Suprapubic skin (tissue), 4 donors: ENCODE measurements around the gene KIAA1671. TPM values are rescaled to one million over a fixed set of nuclear protein-coding genes. Genes with fewer than 3 reads are reported as not detected.

ENCODE experiments used
- DNase-seq, 2 donors: peaks; one replicate each; pipeline ENCODE4 v3.0.0-alpha.2; 2019; ENCODE audit warnings: low spot score in 2 of 2
- H3K27ac ChIP-seq: fragments of 200-600 bp; sonication (generic); one replicate; pipeline ENCODE4 v1.5.1; 2019
- H3K27me3 ChIP-seq: fragments of 200-600 bp; sonication (generic); one replicate; pipeline ENCODE4 v1.5.1; 2019
- H3K36me3 ChIP-seq: fragments of 200-600 bp; sonication (generic); one replicate; pipeline ENCODE4 v1.5.1; 2019
- H3K4me1 ChIP-seq: fragments of 200-600 bp; sonication (generic); one replicate; pipeline ENCODE4 v1.5.1; 2019
- H3K4me3 ChIP-seq: fragments of 200-600 bp; sonication (generic); one replicate; pipeline ENCODE4 v1.5.1; 2019; ENCODE audit warnings: mild to moderate bottlenecking
- H3K9me3 ChIP-seq: fragments of 200-600 bp; sonication (generic); one replicate; pipeline ENCODE4 v1.5.1; 2019
- CTCF ChIP-seq, 2 donors: fragments of 200-600 bp in 1 of 2; fragments of 450-650 bp in 1 of 2; sonication (generic) in 1 of 2; IDR thresholded peaks; one replicate each; pipeline ENCODE4 v1.5.1; 2016 to 2019; ENCODE audit warnings: antibody characterized with exemption in 2 of 2, mild to moderate bottlenecking in 1 of 2, moderate library complexity in 1 of 2
- EP300 ChIP-seq: sonication (generic); formaldehyde crosslinking; IDR thresholded peaks from one replicate; pipeline ENCODE4 v1.6.1; 2017; ENCODE audit warnings: antibody characterized with exemption
- POLR2A ChIP-seq, 2 donors: fragments of 450-650 bp; IDR thresholded peaks; one replicate each; pipeline ENCODE4 v1.6.1; 2017; ENCODE audit warnings: antibody characterized with exemption in 2 of 2, mild to moderate bottlenecking in 2 of 2, moderate library complexity in 2 of 2
- POLR2AphosphoS5 ChIP-seq, 3 donors: sonication (generic); formaldehyde crosslinking; IDR thresholded peaks; one replicate each; pipeline ENCODE4 v1.6.1; 2017; ENCODE audit warnings: antibody characterized with exemption in 3 of 3
- WGBS: methylation state at CpG from one replicate; pipeline ENCODE4 v1.1.5; 2018; 5-methylcytosine and 5-hydroxymethylcytosine counted together
- total RNA-seq, 4 donors: library from RNA; depleted of rRNA; stranded (reverse); fragments of >200 nt; gene quantifications; one replicate each; pipeline ENCODE4 v1.1.0, GENCODE V29; 2016

Gene KIAA1671
- total RNA-seq, 4 donors from 2014 or later = 74.4 to 116 (median 97.0) TPM

DNA sequence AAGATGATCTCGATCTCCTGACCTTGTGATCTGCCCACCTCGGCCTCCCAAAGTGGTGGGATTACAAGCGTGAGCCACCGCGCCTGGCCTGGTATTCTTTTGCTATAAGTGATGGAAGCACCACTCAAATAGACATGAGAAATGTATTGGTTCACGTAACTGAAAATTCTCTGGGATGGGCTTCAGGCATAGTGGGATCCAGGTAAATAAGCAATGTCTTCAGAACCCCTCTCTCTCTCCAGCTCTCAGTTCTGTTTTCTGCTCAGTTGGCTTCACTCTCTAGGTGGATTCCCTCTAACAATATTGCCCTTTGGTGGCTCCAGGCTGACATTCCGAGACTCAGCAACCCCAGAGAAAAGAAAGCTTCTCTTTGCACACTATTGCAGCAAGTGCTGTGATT is 5.1 kb upstream of the KIAA1671 start:
- TF ChIP-seq CTCF (IDR thresholded peaks at IDR 0.05) (no peak), POLR2AphosphoS5 (IDR thresholded peaks at IDR 0.05) (no peak), POLR2A (IDR thresholded peaks at IDR 0.05) (no peak), EP300 (no peak)
- Histone ChIP-seq H3K27me3 (no peaks in the 10 kb centered on the region), H3K9me3 (no peaks in the 10 kb centered on the region), H3K36me3 (no peaks in the 10 kb centered on the region), H3K27ac (no peak overlapping the region), H3K4me3 (no peak overlapping the region), H3K4me1 (peaks cover 29% of the 10 kb centered on the region)
- DNase-seq = no peak
- WGBS = 93% methylated on average over 7 of the region's 7 CpGs

DNA sequence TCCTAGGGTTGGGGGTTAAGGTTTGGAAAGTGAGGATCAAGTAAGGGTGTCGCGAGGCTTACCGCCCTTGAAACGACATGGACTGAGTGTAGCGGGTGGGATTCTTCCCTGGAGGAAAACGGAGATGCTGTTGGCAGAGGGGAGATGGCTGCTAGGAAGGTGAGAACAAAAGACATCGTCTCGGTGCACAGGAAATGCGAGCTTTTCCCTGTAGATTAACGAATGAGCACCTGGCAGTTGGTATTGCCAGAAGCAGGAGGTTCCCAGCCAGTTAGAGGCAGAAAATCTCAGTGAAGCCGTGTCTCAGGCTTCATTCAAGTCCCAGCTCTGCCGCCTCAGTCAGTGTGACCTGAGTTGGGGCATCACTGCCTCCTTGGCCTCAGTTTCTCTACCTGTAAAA is 4.6 kb upstream of the KIAA1671 start:
- Histone ChIP-seq H3K4me1 (peaks cover 34% of the 10 kb centered on the region), H3K9me3 (no peaks in the 10 kb centered on the region), H3K27ac (no peak overlapping the region), H3K27me3 (no peaks in the 10 kb centered on the region), H3K4me3 (no peak overlapping the region), H3K36me3 (no peaks in the 10 kb centered on the region)
- TF ChIP-seq EP300 (no peak), CTCF (IDR thresholded peaks at IDR 0.05) (no peak), POLR2AphosphoS5 (IDR thresholded peaks at IDR 0.05) (no peak), POLR2A (IDR thresholded peaks at IDR 0.05) (no peak)
- 59% methylated on average over 12 of the region's 12 CpGs for WGBS
- DNase-seq = no peak

DNA sequence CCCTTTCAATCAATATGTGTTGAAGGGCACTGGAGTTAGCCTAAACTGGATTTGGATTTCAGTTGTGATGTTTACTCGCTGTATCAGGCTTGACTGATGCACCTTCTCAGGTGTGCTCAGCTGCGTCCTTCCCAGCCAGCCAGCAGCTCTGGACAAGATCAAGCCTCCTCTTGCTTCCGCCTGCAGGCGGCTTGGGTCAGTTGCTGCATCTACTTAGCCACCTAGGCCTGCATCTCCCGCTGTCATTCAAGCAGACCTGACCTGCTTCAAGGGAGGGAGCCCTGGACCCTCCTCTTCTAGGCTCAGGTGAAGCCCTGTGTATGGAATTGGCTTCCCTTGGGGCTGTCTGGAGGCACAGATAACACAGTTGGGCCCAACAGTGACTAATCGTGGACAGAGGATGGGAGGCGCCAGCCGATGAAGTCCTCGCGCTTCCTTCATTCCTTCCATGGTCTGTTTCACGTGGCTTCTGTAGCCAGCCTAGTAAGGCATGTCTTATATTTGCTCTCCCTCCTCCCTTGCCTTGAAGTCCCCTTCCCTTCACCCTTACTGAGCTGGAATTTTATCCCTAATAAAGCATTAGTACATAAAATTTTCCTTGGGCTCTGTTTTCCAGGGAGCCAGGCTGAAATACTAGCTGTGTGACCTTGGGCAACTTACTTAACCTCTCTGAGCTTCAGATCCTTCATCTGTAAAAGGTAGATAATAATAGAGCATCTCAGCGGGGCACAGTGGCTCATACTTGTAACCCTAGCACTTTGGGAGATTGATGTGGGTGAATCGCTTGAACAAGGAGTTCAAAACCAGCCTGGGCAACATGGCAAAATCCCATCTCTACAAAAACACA is 3.9 kb upstream of the KIAA1671 start:
- no peak for TF ChIP-seq POLR2A (IDR thresholded peaks at IDR 0.05)
- H3K27me3 ChIP-seq = no peaks in the 10 kb centered on the region
- peaks cover 40% of the 10 kb centered on the region for H3K4me1 ChIP-seq
- H3K4me3 ChIP-seq = no peak overlapping the region
- 67% methylated on average over 12 of the region's 13 CpGs for WGBS
- no peak for DNase-seq
- no peaks in the 10 kb centered on the region for H3K9me3 ChIP-seq
- no peak overlapping the region for H3K27ac ChIP-seq
- no peaks in the 10 kb centered on the region for H3K36me3 ChIP-seq

- Histone ChIP-seq H3K27me3 (no peaks in the 10 kb centered on the region), H3K9me3 (no peaks in the 10 kb centered on the region), H3K36me3 (no peaks in the 10 kb centered on the region), H3K4me1 (peaks cover 52% of the 10 kb centered on the region), H3K4me3 (no peak overlapping the region), H3K27ac (no peak overlapping the region)
- WGBS = 11% methylated on average over 6 of the region's 7 CpGs
- no peak for DNase-seq
- TF ChIP-seq CTCF (IDR thresholded peaks at IDR 0.05) = no peak
- no peak for TF ChIP-seq POLR2A (IDR thresholded peaks at IDR 0.05)
- TF ChIP-seq EP300 = no peak
- TF ChIP-seq POLR2AphosphoS5 (IDR thresholded peaks at IDR 0.05) = no peak
These were observed 2.1 kb upstream of the KIAA1671 start for GRCh38 chr22:24950272-24950902.

- no peaks in the 10 kb centered on the region for H3K36me3 ChIP-seq
- peak overlapping the region; percentile 86 for H3K4me3 ChIP-seq
- DNase-seq = peak in 1 of 2 donors; percentile 77
- TF ChIP-seq CTCF (IDR thresholded peaks at IDR 0.05) (no peak), EP300 (no peak), POLR2AphosphoS5 (IDR thresholded peaks at IDR 0.05) (peak in 1 of 3 donors; percentile 38), POLR2A (IDR thresholded peaks at IDR 0.05) (no peak)
- peaks cover 52% of the 10 kb centered on the region for H3K4me1 ChIP-seq
- H3K27ac ChIP-seq = peak overlapping the region; percentile 81
- 0% methylated on average over 10 of the region's 35 CpGs for WGBS
- no peaks in the 10 kb centered on the region for H3K27me3 ChIP-seq
- no peaks in the 10 kb centered on the region for H3K9me3 ChIP-seq
These were observed 394 bp downstream of the KIAA1671 start for GRCh38 chr22:24952837-24953383.
